ENCODE results near the gene GRIPAP1.

GRCh38 chrX:49001521-49002090 lies 458 bp downstream of the GRIPAP1 start:
- TF ChIP-seq, protein P1, sequence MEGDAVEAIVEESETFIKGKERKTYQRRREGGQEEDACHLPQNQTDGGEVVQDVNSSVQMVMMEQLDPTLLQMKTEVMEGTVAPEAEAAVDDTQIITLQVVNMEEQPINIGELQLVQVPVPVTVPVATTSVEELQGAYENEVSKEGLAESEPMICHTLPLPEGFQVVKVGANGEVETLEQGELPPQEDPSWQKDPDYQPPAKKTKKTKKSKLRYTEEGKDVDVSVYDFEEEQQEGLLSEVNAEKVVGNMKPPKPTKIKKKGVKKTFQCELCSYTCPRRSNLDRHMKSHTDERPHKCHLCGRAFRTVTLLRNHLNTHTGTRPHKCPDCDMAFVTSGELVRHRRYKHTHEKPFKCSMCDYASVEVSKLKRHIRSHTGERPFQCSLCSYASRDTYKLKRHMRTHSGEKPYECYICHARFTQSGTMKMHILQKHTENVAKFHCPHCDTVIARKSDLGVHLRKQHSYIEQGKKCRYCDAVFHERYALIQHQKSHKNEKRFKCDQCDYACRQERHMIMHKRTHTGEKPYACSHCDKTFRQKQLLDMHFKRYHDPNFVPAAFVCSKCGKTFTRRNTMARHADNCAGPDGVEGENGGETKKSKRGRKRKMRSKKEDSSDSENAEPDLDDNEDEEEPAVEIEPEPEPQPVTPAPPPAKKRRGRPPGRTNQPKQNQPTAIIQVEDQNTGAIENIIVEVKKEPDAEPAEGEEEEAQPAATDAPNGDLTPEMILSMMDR (IDR thresholded peaks at IDR 0.05) = no peak
- no peak for TF ChIP-seq POLR2AphosphoS5 (IDR thresholded peaks at IDR 0.05; ENCODE audit: low read depth, low read length)
- TF ChIP-seq TCF7L2 (IDR thresholded peaks at IDR 0.05; ENCODE audit: low read depth, low read length) = no peak
- no peak for TF ChIP-seq REST (IDR thresholded peaks at IDR 0.05; ENCODE audit: insufficient read depth in 1 of 2, low read depth in 2 of 2, low read length in 1 of 2)
- TF ChIP-seq SIN3A (IDR thresholded peaks at IDR 0.05; ENCODE audit: borderline replicate concordance, insufficient read depth, low read depth, low read length) = no peak
